Osteocyte (in vitro differentiated cells): ENCODE results near the gene RABGEF1. TPM values are rescaled to one million over a fixed set of nuclear protein-coding genes. Genes with fewer than 3 reads are reported as not detected.
"Not testable (repeated sequence)": the region's sequence is repeated elsewhere in the genome, so short reads cannot be mapped to it uniquely, and the experiment has no call there.

Experiments used
- DNase-seq: peaks from one replicate; pipeline ENCODE4 v3.0.0; 2021; ENCODE audit warnings: mixed read lengths; ENCODE audit not compliant: unreplicated experiment; ENCODE audit errors: extremely low spot score
- H3K27ac Mint-ChIP-seq: one replicate; pipeline ENCODE4 v1.8.0; 2021; ENCODE audit warnings: mild to moderate bottlenecking, mixed read lengths; ENCODE audit not compliant: unreplicated experiment
- H3K27me3 Mint-ChIP-seq: one replicate; pipeline ENCODE4 v1.8.0; 2021; ENCODE audit warnings: mixed read lengths; ENCODE audit not compliant: unreplicated experiment
- H3K36me3 Mint-ChIP-seq: one replicate; pipeline ENCODE4 v1.8.0; 2021; ENCODE audit warnings: mixed read lengths; ENCODE audit not compliant: unreplicated experiment
- H3K4me1 Mint-ChIP-seq: one replicate; pipeline ENCODE4 v1.8.0; 2021; ENCODE audit warnings: mixed read lengths; ENCODE audit not compliant: unreplicated experiment
- H3K4me3 Mint-ChIP-seq: one replicate; pipeline ENCODE4 v1.8.0; 2021; ENCODE audit warnings: mild to moderate bottlenecking, moderate library complexity, mixed read lengths; ENCODE audit not compliant: unreplicated experiment
- H3K9me3 Mint-ChIP-seq: one replicate; pipeline ENCODE4 v1.8.0; 2021; ENCODE audit warnings: mixed read lengths; ENCODE audit not compliant: unreplicated experiment
- CTCF ChIP-seq: fragments of 200-600 bp; sonication (generic); IDR thresholded peaks from 2 replicates; pipeline ENCODE4 v1.5.0; 2021; ENCODE audit warnings: antibody characterized with exemption, mild to moderate bottlenecking, moderate library complexity
- total RNA-seq: library from RNA; stranded (reverse); gene quantifications from 2 replicates; pipeline ENCODE4 v1.2.1, GENCODE V29; 2021

RABGEF1 gene
- total RNA-seq, 1 donor from 2014 or later: 25.3 TPM

GRCh38 chr7:66758950-66759628 is 18.6 kb downstream of the RABGEF1 start:
- H3K4me3 Mint-ChIP-seq: no peak overlapping the region
- H3K36me3 Mint-ChIP-seq: peaks cover 17% of the 10 kb centered on the region
- H3K9me3 Mint-ChIP-seq: peaks cover 7% of the 10 kb centered on the region
- H3K4me1 Mint-ChIP-seq: peaks cover 39% of the 10 kb centered on the region
- no peak overlapping the region for H3K27ac Mint-ChIP-seq
- H3K27me3 Mint-ChIP-seq: no peaks in the 10 kb centered on the region
- no peak for DNase-seq
- no peak for TF ChIP-seq CTCF

GRCh38 chr7:66763183-66763582 is 22.6 kb downstream of the RABGEF1 start:
- not testable (repeated sequence) for H3K9me3 Mint-ChIP-seq
- H3K36me3 Mint-ChIP-seq: peaks cover 17% of the 10 kb centered on the region

GRCh38 chr7:66763633-66764355 is 23.3 kb downstream of the RABGEF1 start:
- H3K4me3 Mint-ChIP-seq, H3K27me3 Mint-ChIP-seq, H3K9me3 Mint-ChIP-seq, H3K27ac Mint-ChIP-seq, DNase-seq: not testable (repeated sequence)
- peaks cover 17% of the 10 kb centered on the region for H3K36me3 Mint-ChIP-seq
- peaks cover 12% of the 10 kb centered on the region for H3K4me1 Mint-ChIP-seq

More at GRCh38 chr7:66763183-66763582, 22.6 kb downstream of the RABGEF1 start:
- peaks cover 17% of the 10 kb centered on the region for H3K4me1 Mint-ChIP-seq
- H3K27me3 Mint-ChIP-seq, H3K27ac Mint-ChIP-seq, H3K4me3 Mint-ChIP-seq, DNase-seq: not testable (repeated sequence)

GRCh38 chr7:66764905-66765304 is 24.4 kb downstream of the RABGEF1 start:
- peaks cover 17% of the 10 kb centered on the region for H3K36me3 Mint-ChIP-seq
- H3K4me1 Mint-ChIP-seq: peaks cover 18% of the 10 kb centered on the region
- not testable (repeated sequence) for H3K9me3 Mint-ChIP-seq, H3K4me3 Mint-ChIP-seq, DNase-seq, H3K27me3 Mint-ChIP-seq, H3K27ac Mint-ChIP-seq

GRCh38 chr7:66765322-66766025 is 24.9 kb downstream of the RABGEF1 start:
- not testable (repeated sequence) for H3K27ac Mint-ChIP-seq

GRCh38 chr7:66766041-66766440 is 25.5 kb downstream of the RABGEF1 start:
- Mint-ChIP-seq H3K4me1 (peaks cover 19% of the 10 kb centered on the region), H3K9me3 (peaks cover 7% of the 10 kb centered on the region), H3K27ac (no peak overlapping the region), H3K4me3 (no peak overlapping the region), H3K36me3 (peaks cover 11% of the 10 kb centered on the region), H3K27me3 (no peaks in the 10 kb centered on the region)
- no peak for TF ChIP-seq CTCF
- no peak for DNase-seq

More at GRCh38 chr7:66765322-66766025, 24.9 kb downstream of the RABGEF1 start:
- H3K9me3 Mint-ChIP-seq, H3K4me3 Mint-ChIP-seq, H3K27me3 Mint-ChIP-seq, DNase-seq: not testable (repeated sequence)
- Mint-ChIP-seq H3K36me3 (peaks cover 13% of the 10 kb centered on the region), H3K4me1 (peaks cover 19% of the 10 kb centered on the region)

- not testable (repeated sequence) for H3K27me3 Mint-ChIP-seq, H3K27ac Mint-ChIP-seq, H3K9me3 Mint-ChIP-seq, DNase-seq, H3K4me3 Mint-ChIP-seq
- H3K4me1 Mint-ChIP-seq: peaks cover 19% of the 10 kb centered on the region
- peaks cover 11% of the 10 kb centered on the region for H3K36me3 Mint-ChIP-seq
Observed at GRCh38 chr7:66767486-66767885, 27.0 kb downstream of the RABGEF1 start.
